Measurements from ENCODE around the gene SMARCE1.

The SMARCE1 gene

GRCh38 chr17:40647624-40648383 lies at the start of gene SMARCE1 (continued):
- no peak; the same call in 1 of the 2 replicates for TF ChIP-seq ZNF664 (tag by site-specific recombination; IDR thresholded peaks at IDR 0.05)
- no peak for TF ChIP-seq ZNF610 (tag by site-specific recombination; IDR thresholded peaks at IDR 0.05; ENCODE audit: borderline replicate concordance)
- no peak for TF ChIP-seq RBAK (tag by site-specific recombination; IDR thresholded peaks at IDR 0.05)
- TF ChIP-seq ZNF174 (tag by site-specific recombination; IDR thresholded peaks at IDR 0.05) = 0 out of 2 replicates have a peak, but pooled peaks have one; percentile 44
- TF ChIP-seq ZNF416 (tag by site-specific recombination; IDR thresholded peaks at IDR 0.05) = no peak
- TF ChIP-seq ZNF112 (tag by site-specific recombination; IDR thresholded peaks at IDR 0.05) = no peak
- TF ChIP-seq ZBTB44 (tag by site-specific recombination; IDR thresholded peaks at IDR 0.05) = no peak
- TF ChIP-seq ZNF157 (tag by site-specific recombination; IDR thresholded peaks at IDR 0.05) = no peak
- TF ChIP-seq ZNF626 (tag by site-specific recombination; IDR thresholded peaks at IDR 0.05) = no peak
- peak; percentile 59 for TF ChIP-seq ZNF121 (tag by site-specific recombination; IDR thresholded peaks at IDR 0.05)
- no peak for TF ChIP-seq ZNF138 (tag by site-specific recombination; IDR thresholded peaks at IDR 0.05; ENCODE audit: borderline replicate concordance)
- TF ChIP-seq ZNF37A (tag by site-specific recombination; IDR thresholded peaks at IDR 0.05) = no peak
- TF ChIP-seq, protein P1, sequence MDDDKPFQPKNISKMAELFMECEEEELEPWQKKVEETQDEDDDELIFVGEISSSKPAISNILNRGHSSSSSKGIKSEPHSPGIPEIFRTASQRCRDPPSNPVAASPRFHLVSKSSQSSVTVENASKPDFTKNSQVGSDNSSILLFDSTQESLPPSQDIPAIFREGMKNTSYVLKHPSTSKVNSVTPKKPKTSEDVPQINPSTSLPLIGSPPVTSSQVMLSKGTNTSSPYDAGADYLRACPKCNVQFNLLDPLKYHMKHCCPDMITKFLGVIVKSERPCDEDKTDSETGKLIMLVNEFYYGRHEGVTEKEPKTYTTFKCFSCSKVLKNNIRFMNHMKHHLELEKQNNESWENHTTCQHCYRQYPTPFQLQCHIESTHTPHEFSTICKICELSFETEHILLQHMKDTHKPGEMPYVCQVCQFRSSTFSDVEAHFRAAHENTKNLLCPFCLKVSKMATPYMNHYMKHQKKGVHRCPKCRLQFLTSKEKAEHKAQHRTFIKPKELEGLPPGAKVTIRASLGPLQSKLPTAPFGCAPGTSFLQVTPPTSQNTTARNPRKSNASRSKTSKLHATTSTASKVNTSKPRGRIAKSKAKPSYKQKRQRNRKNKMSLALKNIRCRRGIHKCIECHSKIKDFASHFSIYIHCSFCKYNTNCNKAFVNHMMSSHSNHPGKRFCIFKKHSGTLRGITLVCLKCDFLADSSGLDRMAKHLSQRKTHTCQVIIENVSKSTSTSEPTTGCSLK (tag by site-specific recombination; IDR thresholded peaks at IDR 0.05) = no peak
- TF ChIP-seq ZNF274 (IDR thresholded peaks at IDR 0.05; ENCODE audit: low read length) = no peak
- no peak for TF ChIP-seq ZNF274 (tag by site-specific recombination; IDR thresholded peaks at IDR 0.05; ENCODE audit: borderline replicate concordance)
- TF ChIP-seq, protein P2, sequence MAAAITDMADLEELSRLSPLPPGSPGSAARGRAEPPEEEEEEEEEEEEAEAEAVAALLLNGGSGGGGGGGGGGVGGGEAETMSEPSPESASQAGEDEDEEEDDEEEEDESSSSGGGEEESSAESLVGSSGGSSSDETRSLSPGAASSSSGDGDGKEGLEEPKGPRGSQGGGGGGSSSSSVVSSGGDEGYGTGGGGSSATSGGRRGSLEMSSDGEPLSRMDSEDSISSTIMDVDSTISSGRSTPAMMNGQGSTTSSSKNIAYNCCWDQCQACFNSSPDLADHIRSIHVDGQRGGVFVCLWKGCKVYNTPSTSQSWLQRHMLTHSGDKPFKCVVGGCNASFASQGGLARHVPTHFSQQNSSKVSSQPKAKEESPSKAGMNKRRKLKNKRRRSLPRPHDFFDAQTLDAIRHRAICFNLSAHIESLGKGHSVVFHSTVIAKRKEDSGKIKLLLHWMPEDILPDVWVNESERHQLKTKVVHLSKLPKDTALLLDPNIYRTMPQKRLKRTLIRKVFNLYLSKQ (tag by site-specific recombination; IDR thresholded peaks at IDR 0.05; ENCODE audit: borderline replicate concordance) = no peak
- TF ChIP-seq HOXC10 (CRISPR knock-in tag; IDR thresholded peaks at IDR 0.05) = no peak

GRCh38 chr17:40697297-40697696 lies 49.7 kb upstream of the SMARCE1 start:
- ChIA-PET CTCF (interaction anchor here (0.6 to 1.8 kb wide), 4 partner anchors 30 to 966 kb away, joined by 3 to 5 read pairs (median 3); no protein-coding TSS in a partner anchor), POLR2A (no interaction called here)
- Histone ChIP-seq H3K9me3 (ENCODE audit: control insufficient read depth, insufficient read depth, low read depth, low read length) (no peaks in the 10 kb centered on the region), H3K36me3 (ENCODE audit: control insufficient read depth in 2 of 2, insufficient read depth in 1 of 2, low read length in 2 of 2) (no peaks in the 10 kb centered on the region), H3K4me3 (ENCODE audit: low read depth, low read length) (no peak overlapping the region), H3K4me1 (ENCODE audit: control insufficient read depth, insufficient read depth, low read length) (no peaks in the 10 kb centered on the region), H3K27ac (ENCODE audit: extremely low read depth, low read depth, low read length) (no peak overlapping the region)
- TF ChIP-seq GLIS2 (tag by site-specific recombination; IDR thresholded peaks at IDR 0.05) = no peak

- CTCF ChIA-PET = interaction anchor here (0.6 to 1.8 kb wide), 3 partner anchors 31 to 966 kb away, joined by 3 to 5 read pairs (median 3); no protein-coding TSS in a partner anchor
- Histone ChIP-seq H3K4me1 (ENCODE audit: control insufficient read depth, insufficient read depth, low read length) (no peaks in the 10 kb centered on the region), H3K27ac (ENCODE audit: extremely low read depth, low read depth, low read length) (no peak overlapping the region), H3K4me3 (ENCODE audit: low read depth, low read length) (no peak overlapping the region), H3K36me3 (ENCODE audit: control insufficient read depth in 2 of 2, insufficient read depth in 1 of 2, low read length in 2 of 2) (no peaks in the 10 kb centered on the region), H3K9me3 (ENCODE audit: control insufficient read depth, insufficient read depth, low read depth, low read length) (no peaks in the 10 kb centered on the region)
- POLR2A ChIA-PET = no interaction called here
- TF ChIP-seq ZNF777 (tag by site-specific recombination; IDR thresholded peaks at IDR 0.05; ENCODE audit: borderline replicate concordance) = no peak
- TF ChIP-seq ZNF157 (tag by site-specific recombination; IDR thresholded peaks at IDR 0.05) = no peak
- TF ChIP-seq ZNF529 (tag by site-specific recombination; IDR thresholded peaks at IDR 0.05; ENCODE audit: insufficient replicate concordance) = no peak
- TF ChIP-seq GLI2 (tag by site-specific recombination; IDR thresholded peaks at IDR 0.05; ENCODE audit: borderline replicate concordance, low read depth) = no peak
- no peak for TF ChIP-seq PRDM1 (tag by site-specific recombination; IDR thresholded peaks at IDR 0.05)
- TF ChIP-seq PATZ1 (tag by site-specific recombination; IDR thresholded peaks at IDR 0.05) = no peak
- TF ChIP-seq ZNF184 (tag by site-specific recombination; IDR thresholded peaks at IDR 0.05) = no peak
- no peak for TF ChIP-seq ZBTB6 (tag by site-specific recombination; IDR thresholded peaks at IDR 0.05)
These were observed 49.0 kb upstream of the SMARCE1 start for GRCh38 chr17:40696651-40697072.
